ENCODE data around the gene WDR6. TPM values are rescaled to one million over a fixed set of nuclear protein-coding genes. Genes with fewer than 3 reads are reported as not detected.
A peak's percentile ranks its signal among the peaks of the same experiment; 100 is the strongest.

Gene WDR6
- total RNA-seq, 1 donor from 2014 or later, result 250 TPM

- no peak for DNase-seq
- Mint-ChIP-seq H3K27ac (peak overlapping the region; percentile 88), H3K36me3 (ENCODE audit: low read depth) (peaks cover 75% of the 10 kb centered on the region), H3K4me3 (no peak overlapping the region), H3K4me1 (peaks cover 64% of the 10 kb centered on the region), H3K9me3 (no peaks in the 10 kb centered on the region), H3K27me3 (no peaks in the 10 kb centered on the region)
- POLR2A ChIA-PET, result interaction anchor here (0.6 to 14.9 kb wide), 6 partner anchors 8 to 145 kb away, joined by 3 to 372 read pairs (median 6); partner anchors contain the start of genes DALRD3, KLHDC8B, QRICH1 and WDR6
- intact Hi-C loops (cut with micrococcal nuclease), result loop anchor here (10.0 kb wide), 1 partner anchor 1268 kb away; the partner anchor contains the start of genes HYAL3, IFRD2 and NAA80
- no peak for TF ChIP-seq CTCF (IDR thresholded peaks at IDR 0.05)
- no peak for ATAC-seq (ENCODE audit: low read depth)
- CTCF ChIA-PET, result no interaction called here
Observed at GRCh38 chr3:49026536-49026935, 19.3 kb downstream of the WDR6 start.

- Mint-ChIP-seq H3K4me1 (peaks cover 61% of the 10 kb centered on the region), H3K36me3 (ENCODE audit: low read depth) (peaks cover 85% of the 10 kb centered on the region), H3K27me3 (no peaks in the 10 kb centered on the region), H3K9me3 (no peaks in the 10 kb centered on the region), H3K4me3 (no peak overlapping the region), H3K27ac (no peak overlapping the region)
- intact Hi-C loops (cut with micrococcal nuclease), result loop anchor here (2.0 to 10.0 kb wide), 2 partner anchors 67 to 1267 kb away; partner anchors contain the start of genes HYAL3, IFRD2, NAA80 and QRICH1
- no peak for TF ChIP-seq CTCF (IDR thresholded peaks at IDR 0.05)
- DNase-seq (no peak), ATAC-seq (ENCODE audit: low read depth) (no peak)
- CTCF ChIA-PET, result no interaction called here
- POLR2A ChIA-PET, result interaction anchor here (1.1 to 14.9 kb wide), 5 partner anchors 9 to 108 kb away, joined by 4 to 372 read pairs (median 5); partner anchors contain the start of genes ARIH2, DALRD3, P4HTM and WDR6
Observed at GRCh38 chr3:49027634-49028033, 20.4 kb downstream of the WDR6 start.

- ATAC-seq (ENCODE audit: low read depth), result no peak
- intact Hi-C loops (cut with micrococcal nuclease), result loop anchor here (2.0 to 10.0 kb wide), 2 partner anchors 67 to 1267 kb away; partner anchors contain the start of genes HYAL3, IFRD2, NAA80 and QRICH1
- no peak for DNase-seq
- H3K4me1 Mint-ChIP-seq, result peaks cover 54% of the 10 kb centered on the region
- ChIA-PET CTCF (interaction anchor here (1.5 to 1.7 kb wide), 2 partner anchors 11 to 40 kb away, joined by 5 to 17 read pairs; partner anchors contain the start of gene DALRD3), POLR2A (interaction anchor here (0.6 to 14.9 kb wide), 13 partner anchors 8 to 925 kb away, joined by 3 to 372 read pairs (median 9); partner anchors contain the start of genes ARIH2, DALRD3, P4HTM and QARS1)
- peak overlapping the region; percentile 93 for H3K4me3 Mint-ChIP-seq
- no peaks in the 10 kb centered on the region for H3K27me3 Mint-ChIP-seq
- peak overlapping the region; percentile 94 for H3K27ac Mint-ChIP-seq
- no peak for TF ChIP-seq CTCF (IDR thresholded peaks at IDR 0.05)
- peaks cover 85% of the 10 kb centered on the region for H3K36me3 Mint-ChIP-seq (ENCODE audit: low read depth)
- H3K9me3 Mint-ChIP-seq, result no peaks in the 10 kb centered on the region
Observed at GRCh38 chr3:49028298-49028672, 21.1 kb downstream of the WDR6 start.

GRCh38 chr3:49028673-49029562, 21.7 kb downstream of the WDR6 start, which contains the start of gene IMPDH2:
Gene IMPDH2, minus strand, starts transcription at chr3:49029398. Its CDS starts 48 bp downstream, at chr3:49029350.
- Mint-ChIP-seq H3K9me3 (no peaks in the 10 kb centered on the region), H3K4me3 (peak within 1 kb of the TSS; percentile 93), H3K36me3 (ENCODE audit: low read depth) (peaks cover 79% of the 10 kb centered on the region), H3K27me3 (no peaks in the 10 kb centered on the region), H3K27ac (peak within 1 kb of the TSS; percentile 94), H3K4me1 (peaks cover 49% of the 10 kb centered on the region)
- CTCF ChIA-PET, result interaction anchor here (0.6 to 1.7 kb wide), 7 partner anchors 8 to 65 kb away, joined by 3 to 17 read pairs (median 5); partner anchors contain the start of genes DALRD3, QRICH1 and WDR6
- ATAC-seq (ENCODE audit: low read depth), result peak; percentile 90
- TF ChIP-seq CTCF (IDR thresholded peaks at IDR 0.05), result no peak
- DNase-seq, result peak; percentile 91
- POLR2A ChIA-PET, result interaction anchor here (0.5 to 14.9 kb wide), 32 partner anchors 8 to 941 kb away, joined by 3 to 372 read pairs (median 4); partner anchors contain the start of genes ARIH2, CCDC51, DALRD3 and IP6K2
- intact Hi-C loops (cut with micrococcal nuclease), result loop anchor here (1.0 to 10.0 kb wide), 5 partner anchors 8 to 1266 kb away; partner anchors contain the start of genes HYAL3, IFRD2, NAA80 and QRICH1

Data from activated B cell treated with CpG ODN at 0.5 μM for 24 hours (primary cell).